Measurements from ENCODE around the gene CERCAM. TPM values are rescaled to one million over a fixed set of nuclear protein-coding genes. Genes with fewer than 3 reads are reported as not detected.

CERCAM gene
- total and polyA plus RNA-seq, 4 donors = 27.5 to 74.1 (median 40.5) TPM

DNA sequence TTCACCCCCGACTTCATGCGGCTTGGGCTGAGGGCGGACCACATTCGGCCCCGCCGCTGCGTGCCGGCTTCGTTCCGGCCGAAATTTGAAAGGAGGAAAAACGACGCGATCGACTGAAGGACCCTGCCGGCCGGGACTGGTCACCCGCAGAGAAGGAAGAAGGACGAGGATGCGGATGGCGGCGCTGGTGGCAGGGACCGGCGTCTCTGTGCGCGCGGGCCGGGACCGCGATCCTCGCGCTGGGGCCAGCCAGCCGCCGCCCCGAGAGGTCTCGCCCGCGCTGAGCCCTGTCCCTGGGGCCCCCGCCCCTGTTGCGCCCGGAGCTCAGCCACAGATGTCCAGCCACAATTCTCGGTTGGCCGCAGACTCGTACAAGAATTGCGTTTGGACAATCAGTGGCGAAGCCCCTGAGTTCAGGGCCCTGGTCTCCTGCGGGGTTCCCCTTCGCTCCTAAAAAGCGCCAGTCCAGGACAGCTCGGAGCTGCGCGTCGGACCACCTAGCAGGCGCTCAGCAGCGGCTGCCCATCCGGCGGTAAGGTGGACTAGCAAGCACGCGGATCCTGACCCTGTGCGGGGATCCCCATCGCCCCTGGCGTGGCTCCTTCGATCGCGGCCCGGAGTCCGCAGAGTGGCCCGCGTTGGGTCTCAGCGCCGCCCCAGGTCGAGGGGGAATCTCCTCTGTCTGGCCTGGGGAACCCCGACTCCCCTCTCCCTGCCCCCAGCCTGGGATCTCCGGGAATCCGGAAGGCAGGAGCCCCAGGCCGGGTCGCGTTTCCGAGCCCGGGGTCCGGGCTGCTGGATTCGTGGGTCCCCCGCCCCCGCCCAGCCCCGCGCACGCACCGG is 28.1 kb upstream of the CERCAM start:
- WGBS (ENCODE audit: insufficient coverage) = 4% methylated on average over 88 of the region's 88 CpGs
- H3K4me1 ChIP-seq (ENCODE audit: control insufficient read depth, insufficient read depth, low read length) = peaks cover 72% of the 10 kb centered on the region
- H3K36me3 ChIP-seq (ENCODE audit: control insufficient read depth, insufficient read depth, low read length) = peaks cover 39% of the 10 kb centered on the region
- no peaks in the 10 kb centered on the region for H3K9me3 ChIP-seq (ENCODE audit: control insufficient read depth, insufficient read depth, low read length)
- H3K4me3 ChIP-seq (ENCODE audit: low read depth, low read length) = peak overlapping the region; percentile 64
- H3K27ac ChIP-seq (ENCODE audit: low read depth, low read length) = peak overlapping the region; percentile 70
- H3K27me3 ChIP-seq (ENCODE audit: control insufficient read depth, insufficient read depth, low read length) = peaks cover 16% of the 10 kb centered on the region
- DNase-seq (ENCODE audit: low read depth in 4 of 6, low spot score in 6 of 6) = peak in 1 of 6 donors; percentile 59

DNA sequence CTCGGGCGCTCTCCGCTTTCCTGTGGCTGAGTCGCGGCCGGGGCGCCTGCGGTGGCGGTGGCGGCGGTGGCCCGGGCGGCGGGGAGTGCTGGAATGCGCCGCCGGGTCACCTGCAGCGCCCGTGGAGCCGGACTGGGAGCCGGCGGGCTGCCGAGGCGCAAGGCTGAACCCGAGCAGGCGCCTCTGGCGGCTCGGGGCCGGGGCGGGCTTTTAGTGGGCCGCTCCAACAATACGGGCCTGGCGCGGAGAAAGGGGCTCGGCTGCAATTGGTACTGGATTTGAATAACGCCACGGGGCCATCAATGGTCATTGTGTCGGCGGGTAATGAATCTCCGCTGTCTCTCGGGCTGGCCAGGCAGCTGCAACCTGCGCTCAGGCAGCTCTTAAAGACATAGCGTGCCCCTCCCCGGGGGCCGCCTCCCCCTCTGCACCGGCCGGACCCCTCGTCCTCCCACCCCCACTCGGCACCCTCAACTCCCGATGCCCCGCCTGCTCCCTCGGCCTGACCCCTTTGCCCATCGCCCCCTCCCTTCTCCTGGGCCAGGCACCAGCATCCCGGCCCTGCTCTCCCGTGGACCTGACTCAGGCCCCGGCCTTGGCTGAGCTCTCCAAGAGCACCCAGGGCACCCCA is 27.4 kb upstream of the CERCAM start:
- WGBS (ENCODE audit: insufficient coverage) = 2% methylated on average over 56 of the region's 56 CpGs

DNA sequence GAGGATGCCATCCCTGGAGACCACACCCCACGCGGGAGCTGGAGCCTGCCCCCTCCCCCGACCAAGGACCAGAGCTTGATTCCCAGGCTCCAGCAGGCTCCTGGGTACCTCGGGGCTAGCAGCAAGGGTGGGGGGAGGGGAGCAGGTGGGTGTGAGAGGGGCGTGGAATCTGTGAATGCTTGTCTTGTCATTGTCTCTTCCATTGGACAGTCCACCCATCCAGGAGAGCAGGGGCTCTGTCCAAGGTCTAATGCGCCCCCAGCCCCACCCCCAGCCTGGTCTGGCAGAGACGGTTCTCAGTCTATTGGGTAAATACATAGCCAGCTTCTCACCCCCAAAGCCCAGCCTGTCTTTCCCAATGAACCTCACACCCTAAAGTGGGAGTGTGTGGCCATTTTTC is 26.7 kb upstream of the CERCAM start:
- 13% methylated on average over 3 of the region's 7 CpGs for WGBS (ENCODE audit: insufficient coverage)
- Histone ChIP-seq H3K36me3 (ENCODE audit: control insufficient read depth, insufficient read depth, low read length) (peaks cover 24% of the 10 kb centered on the region), H3K4me3 (ENCODE audit: low read depth, low read length) (peak overlapping the region; percentile 37), H3K9me3 (ENCODE audit: control insufficient read depth, insufficient read depth, low read length) (no peaks in the 10 kb centered on the region), H3K27ac (ENCODE audit: low read depth, low read length) (peak overlapping the region; percentile 50), H3K27me3 (ENCODE audit: control insufficient read depth, insufficient read depth, low read length) (peaks cover 16% of the 10 kb centered on the region), H3K4me1 (ENCODE audit: control insufficient read depth, insufficient read depth, low read length) (peaks cover 65% of the 10 kb centered on the region)
- peak in 1 of 6 donors; percentile 88 for DNase-seq (ENCODE audit: low read depth in 4 of 6, low spot score in 6 of 6)

More for the DNA sequence above, 27.4 kb upstream of the CERCAM start:
- peak overlapping the region; percentile 64 for H3K4me3 ChIP-seq (ENCODE audit: low read depth, low read length)
- H3K36me3 ChIP-seq (ENCODE audit: control insufficient read depth, insufficient read depth, low read length) = peaks cover 31% of the 10 kb centered on the region
- H3K27me3 ChIP-seq (ENCODE audit: control insufficient read depth, insufficient read depth, low read length) = peaks cover 16% of the 10 kb centered on the region
- peaks cover 69% of the 10 kb centered on the region for H3K4me1 ChIP-seq (ENCODE audit: control insufficient read depth, insufficient read depth, low read length)
- peak in 2 of 6 donors; percentile 75 to 90 for DNase-seq (ENCODE audit: low read depth in 4 of 6, low spot score in 6 of 6)
- H3K27ac ChIP-seq (ENCODE audit: low read depth, low read length) = peak overlapping the region; percentile 50
- no peaks in the 10 kb centered on the region for H3K9me3 ChIP-seq (ENCODE audit: control insufficient read depth, insufficient read depth, low read length)

DNA sequence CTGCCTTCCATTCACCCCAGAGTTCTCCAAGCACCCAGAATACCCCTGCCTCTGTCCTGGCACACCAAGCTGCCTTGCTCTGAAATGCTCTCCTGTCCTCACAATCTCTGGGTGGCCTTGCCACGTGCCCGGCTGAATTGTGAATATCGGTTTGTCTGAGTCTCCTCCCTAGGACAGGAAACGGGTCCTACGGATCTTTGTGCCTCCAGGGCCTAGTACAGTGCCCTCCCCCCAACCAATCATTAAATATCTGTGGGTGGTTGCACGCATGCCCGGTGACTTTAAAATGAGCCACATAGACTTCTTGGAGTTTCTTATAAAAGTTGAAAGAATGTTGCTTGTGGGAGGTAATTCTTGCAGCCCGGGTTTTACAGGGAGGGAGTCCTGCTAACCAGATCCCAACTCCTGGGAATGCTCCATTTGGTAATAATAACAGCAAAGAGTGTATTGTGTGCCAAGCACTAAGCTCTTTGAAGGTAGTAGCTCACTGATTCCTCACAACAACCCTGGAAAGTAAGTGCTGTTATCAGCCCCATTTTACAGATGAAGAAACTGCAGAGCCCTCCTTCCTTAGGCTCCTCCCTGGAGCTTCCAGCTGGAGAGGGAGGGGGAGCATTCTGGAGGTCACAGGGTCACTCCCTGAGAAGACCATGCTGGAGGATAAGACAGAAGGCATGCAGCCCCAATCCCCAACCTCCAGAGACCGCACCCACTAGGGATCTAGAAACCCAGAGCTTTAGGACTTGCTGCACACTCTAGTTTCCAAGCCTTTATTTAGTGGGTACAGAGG is 26.1 kb upstream of the CERCAM start:
- no peak for DNase-seq (ENCODE audit: low read depth in 4 of 6, low spot score in 6 of 6)
- no CpG with 5 or more reads among the region's 9 CpGs for WGBS (ENCODE audit: insufficient coverage)
- Histone ChIP-seq H3K4me3 (ENCODE audit: low read depth, low read length) (no peak overlapping the region), H3K27me3 (ENCODE audit: control insufficient read depth, insufficient read depth, low read length) (peaks cover 16% of the 10 kb centered on the region), H3K27ac (ENCODE audit: low read depth, low read length) (peak overlapping the region; percentile 50), H3K36me3 (ENCODE audit: control insufficient read depth, insufficient read depth, low read length) (peaks cover 18% of the 10 kb centered on the region), H3K9me3 (ENCODE audit: control insufficient read depth, insufficient read depth, low read length) (no peaks in the 10 kb centered on the region), H3K4me1 (ENCODE audit: control insufficient read depth, insufficient read depth, low read length) (peaks cover 60% of the 10 kb centered on the region)

DNA sequence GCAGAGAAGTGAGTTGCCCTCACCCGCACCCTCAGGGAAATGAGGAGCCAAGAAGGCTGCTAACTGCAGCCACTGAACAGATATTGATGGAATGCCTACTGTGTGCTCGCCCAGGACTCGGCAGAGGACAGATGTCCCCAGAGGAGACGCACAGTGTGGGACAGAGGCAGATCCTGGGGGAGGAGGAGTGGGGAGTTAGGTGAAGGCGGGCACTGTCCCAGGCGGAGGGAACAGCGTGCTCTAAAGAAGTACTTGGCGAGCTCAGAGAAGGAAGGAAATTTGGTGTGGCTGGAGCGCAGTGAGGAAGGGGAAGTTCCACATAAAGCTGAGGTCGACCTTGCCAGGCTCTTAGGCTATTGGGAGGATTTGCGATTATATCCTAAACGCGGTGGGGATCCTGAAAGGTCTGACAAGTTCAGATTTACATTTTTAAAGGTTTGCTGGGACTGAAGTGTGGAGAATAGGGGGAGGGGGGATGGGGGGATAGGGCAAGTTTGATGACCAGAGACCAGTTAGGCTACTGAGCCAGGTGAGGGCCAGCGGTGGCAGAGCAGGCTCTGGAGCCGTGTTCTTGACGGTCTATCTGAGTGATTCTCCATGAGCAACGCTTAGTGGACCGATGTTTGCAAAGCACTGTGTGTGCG is 23.6 kb upstream of the CERCAM start:
- no peak for DNase-seq (ENCODE audit: low read depth in 4 of 6, low spot score in 6 of 6)
- peaks cover 2% of the 10 kb centered on the region for H3K36me3 ChIP-seq (ENCODE audit: control insufficient read depth, insufficient read depth, low read length)
- H3K4me3 ChIP-seq (ENCODE audit: low read depth, low read length) = no peak overlapping the region
- H3K9me3 ChIP-seq (ENCODE audit: control insufficient read depth, insufficient read depth, low read length) = no peaks in the 10 kb centered on the region
- peaks cover 35% of the 10 kb centered on the region for H3K4me1 ChIP-seq (ENCODE audit: control insufficient read depth, insufficient read depth, low read length)
- peaks cover 9% of the 10 kb centered on the region for H3K27me3 ChIP-seq (ENCODE audit: control insufficient read depth, insufficient read depth, low read length)
- no peak overlapping the region for H3K27ac ChIP-seq (ENCODE audit: low read depth, low read length)
- WGBS (ENCODE audit: insufficient coverage) = 43% methylated on average over 16 of the region's 19 CpGs

DNA sequence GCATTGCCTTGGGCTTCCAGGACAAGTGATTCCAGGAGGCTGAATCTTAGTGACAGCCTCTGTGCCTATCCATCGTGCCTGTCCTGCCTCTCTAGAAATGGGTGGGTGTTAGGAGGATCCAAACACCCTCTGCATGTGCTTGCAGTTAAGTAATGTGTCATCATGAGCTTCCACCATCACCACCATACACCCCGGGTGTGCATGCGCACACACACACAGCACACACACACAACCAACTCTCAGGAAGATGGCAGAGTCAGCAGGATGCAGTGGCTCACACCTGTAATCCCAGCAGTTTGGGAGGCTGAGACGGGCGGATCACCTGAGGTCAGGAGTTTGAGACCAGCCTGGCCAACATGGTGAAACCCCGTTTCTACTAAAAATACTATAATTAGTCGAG is 22.8 kb upstream of the CERCAM start:
- H3K27ac ChIP-seq (ENCODE audit: low read depth, low read length) = no peak overlapping the region
- WGBS (ENCODE audit: insufficient coverage) = 92% methylated on average over 5 of the region's 7 CpGs
- peaks cover 2% of the 10 kb centered on the region for H3K36me3 ChIP-seq (ENCODE audit: control insufficient read depth, insufficient read depth, low read length)
- H3K9me3 ChIP-seq (ENCODE audit: control insufficient read depth, insufficient read depth, low read length) = no peaks in the 10 kb centered on the region
- H3K4me3 ChIP-seq (ENCODE audit: low read depth, low read length) = no peak overlapping the region
- H3K4me1 ChIP-seq (ENCODE audit: control insufficient read depth, insufficient read depth, low read length) = peaks cover 28% of the 10 kb centered on the region
- DNase-seq (ENCODE audit: low read depth in 4 of 6, low spot score in 6 of 6) = no peak
- peaks cover 8% of the 10 kb centered on the region for H3K27me3 ChIP-seq (ENCODE audit: control insufficient read depth, insufficient read depth, low read length)

DNA sequence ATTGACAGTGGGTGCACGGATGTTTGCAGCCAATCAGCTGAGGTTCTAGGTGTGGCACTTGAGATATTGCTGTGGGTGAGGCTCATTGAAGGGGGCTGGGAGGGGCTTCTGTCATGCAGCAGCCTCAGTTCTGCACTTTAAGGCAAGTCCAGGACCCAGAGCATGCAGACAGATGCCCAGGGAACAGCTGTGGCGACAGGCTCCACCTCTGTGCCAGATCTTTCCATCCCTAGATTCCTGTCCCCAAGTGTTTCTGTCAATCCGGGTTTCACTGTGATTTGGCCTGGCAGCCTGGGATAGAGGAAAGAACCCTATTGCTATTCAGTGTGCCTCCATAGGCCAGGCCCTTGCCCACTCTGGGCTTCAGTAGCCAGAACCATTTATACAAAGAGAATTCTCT is 20.8 kb upstream of the CERCAM start:
- Histone ChIP-seq H3K27me3 (ENCODE audit: control insufficient read depth, insufficient read depth, low read length) (no peaks in the 10 kb centered on the region), H3K27ac (ENCODE audit: low read depth, low read length) (no peak overlapping the region), H3K9me3 (ENCODE audit: control insufficient read depth, insufficient read depth, low read length) (no peaks in the 10 kb centered on the region), H3K4me3 (ENCODE audit: low read depth, low read length) (no peak overlapping the region), H3K36me3 (ENCODE audit: control insufficient read depth, insufficient read depth, low read length) (peaks cover 2% of the 10 kb centered on the region), H3K4me1 (ENCODE audit: control insufficient read depth, insufficient read depth, low read length) (peaks cover 18% of the 10 kb centered on the region)
- 63% methylated on average over 3 of the region's 3 CpGs for WGBS (ENCODE audit: insufficient coverage)
- no peak for DNase-seq (ENCODE audit: low read depth in 4 of 6, low spot score in 6 of 6)

DNA sequence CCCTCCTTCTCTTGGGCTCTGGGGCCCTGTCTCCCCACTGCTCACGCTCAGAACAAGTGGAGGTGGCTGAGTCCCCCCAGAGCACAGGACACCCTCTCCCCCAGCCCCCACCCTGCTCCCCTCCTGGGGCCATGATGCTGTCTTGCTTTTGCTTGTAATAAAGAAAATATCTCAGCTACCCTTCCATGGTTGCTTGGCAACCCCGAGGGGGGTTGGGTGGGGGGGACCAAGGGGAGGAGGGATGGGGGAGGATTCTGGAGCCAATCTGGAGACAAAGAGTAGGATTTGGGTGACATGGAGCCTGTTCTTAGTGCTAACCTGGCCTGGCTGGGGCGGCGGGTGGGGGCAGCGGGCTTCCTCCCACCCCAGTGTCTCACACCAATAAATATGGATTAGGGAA is 16.1 kb upstream of the CERCAM start:
- peak in 2 of 6 donors; percentile 58 to 70 for DNase-seq (ENCODE audit: low read depth in 4 of 6, low spot score in 6 of 6)

More for the DNA sequence above, 16.1 kb upstream of the CERCAM start:
- Histone ChIP-seq H3K27me3 (ENCODE audit: control insufficient read depth, insufficient read depth, low read length) (no peaks in the 10 kb centered on the region), H3K36me3 (ENCODE audit: control insufficient read depth, insufficient read depth, low read length) (peaks cover 2% of the 10 kb centered on the region), H3K4me3 (ENCODE audit: low read depth, low read length) (no peak overlapping the region), H3K4me1 (ENCODE audit: control insufficient read depth, insufficient read depth, low read length) (peaks cover 45% of the 10 kb centered on the region), H3K9me3 (ENCODE audit: control insufficient read depth, insufficient read depth, low read length) (no peaks in the 10 kb centered on the region), H3K27ac (ENCODE audit: low read depth, low read length) (no peak overlapping the region)
- WGBS (ENCODE audit: insufficient coverage) = 20% methylated on average over 1 of the region's 5 CpGs

Measured in spinal cord (tissue), 10 donors.